22Rv1 (cell line): ENCODE results near the gene FBLN5.
"Not testable (repeated sequence)": the region's sequence is repeated elsewhere in the genome, so short reads cannot be mapped to it uniquely, and the experiment has no call there.

Experiments
- H3K27ac ChIP-seq: fragments of 450-650 bp; 2 replicates; pipeline ENCODE4 v1.5.1; 2017
- CTCF ChIP-seq: fragments of 450-650 bp; IDR thresholded peaks from 2 replicates; pipeline ENCODE4 v1.5.1; 2017; ENCODE audit warnings: mild to moderate bottlenecking
- ZFX ChIP-seq: fragments of 450-650 bp; IDR thresholded peaks from 2 replicates; pipeline ENCODE4 v1.6.1; 2017; ENCODE audit warnings: antibody characterized with exemption, borderline replicate concordance

The FBLN5 gene

GRCh38 chr14:91858536-91859275 is 88.8 kb downstream of the FBLN5 start:
- TF ChIP-seq ZFX (no peak), CTCF (no peak)

GRCh38 chr14:91857614-91858013 is 89.9 kb downstream of the FBLN5 start:
- H3K27ac ChIP-seq, result no peak overlapping the region
- TF ChIP-seq CTCF (no peak), ZFX (no peak)

More at GRCh38 chr14:91858536-91859275, 88.8 kb downstream of the FBLN5 start:
- H3K27ac ChIP-seq, result no peak overlapping the region

- H3K27ac ChIP-seq, result no peak overlapping the region
- TF ChIP-seq ZFX, result no peak
- TF ChIP-seq CTCF, result no peak
These were observed 93.1 kb downstream of the FBLN5 start for GRCh38 chr14:91854327-91854934.

GRCh38 chr14:91851563-91851962 is 95.9 kb downstream of the FBLN5 start:
- TF ChIP-seq CTCF, result no peak
- TF ChIP-seq ZFX, result no peak
- no peak overlapping the region for H3K27ac ChIP-seq

- TF ChIP-seq ZFX (no peak), CTCF (no peak)
- H3K27ac ChIP-seq, result no peak overlapping the region
These were observed 98.9 kb downstream of the FBLN5 start for GRCh38 chr14:91848504-91849001.

- H3K27ac ChIP-seq, result no peak overlapping the region
- no peak for TF ChIP-seq ZFX
- no peak for TF ChIP-seq CTCF
These were observed 99.8 kb downstream of the FBLN5 start for GRCh38 chr14:91847693-91848092.

GRCh38 chr14:91845652-91846051 is 101.8 kb downstream of the FBLN5 start:
- H3K27ac ChIP-seq, result no peak overlapping the region
- TF ChIP-seq CTCF (no peak), ZFX (no peak)

GRCh38 chr14:91845056-91845455 is 102.4 kb downstream of the FBLN5 start:
- not testable (repeated sequence) for H3K27ac ChIP-seq
